Measurements from ENCODE around the gene CAB39.
A peak's percentile ranks its signal among the peaks of the same experiment; 100 is the strongest.
"Not testable (repeated sequence)": the region's sequence is repeated elsewhere in the genome, so short reads cannot be mapped to it uniquely, and the experiment has no call there.

The CAB39 gene

DNA sequence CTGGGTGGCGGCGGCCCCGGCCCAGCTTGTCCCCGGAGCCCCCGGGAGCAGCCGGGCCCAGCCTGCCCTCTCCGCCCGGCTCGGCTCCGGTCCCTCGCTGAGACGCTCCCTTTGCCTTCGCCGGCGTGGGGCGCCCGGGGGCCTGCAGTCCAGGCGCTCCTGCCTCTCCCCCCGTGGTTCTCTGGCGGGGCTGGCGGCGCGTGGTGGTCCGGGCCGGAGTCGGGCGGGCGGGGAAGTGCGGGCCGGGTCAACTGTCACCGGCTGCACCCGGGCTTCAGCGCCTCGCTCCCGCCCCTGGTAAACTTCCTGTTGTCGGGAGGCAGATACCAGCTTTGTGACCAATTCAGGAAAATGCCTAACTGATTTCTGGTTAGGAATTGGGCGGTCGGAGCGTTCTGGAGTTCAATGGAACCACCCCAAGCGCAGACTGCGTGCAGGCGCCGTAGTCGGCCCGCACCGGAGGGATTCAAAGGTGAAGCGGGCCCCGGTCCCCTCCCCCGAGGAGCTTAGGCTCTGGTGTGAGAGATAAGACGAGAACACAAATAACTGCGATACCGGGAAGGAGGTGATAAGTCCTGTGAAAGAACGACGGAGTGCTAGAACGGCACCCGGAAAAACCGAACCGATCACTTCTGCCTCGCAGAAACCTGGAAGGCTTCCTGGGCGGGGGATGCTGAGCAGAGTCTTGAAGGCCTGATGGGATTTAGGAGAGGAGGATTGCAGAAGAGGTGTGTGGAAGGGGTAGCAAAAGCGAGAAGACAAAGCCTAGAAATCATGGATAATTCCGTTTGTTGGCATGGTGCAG lies 891 bp downstream of the CAB39 start:
- peak in 3 of 4 experiments; percentile 10 to 25 (median 10) for DNase-seq (ENCODE audit: low read depth in 4 of 4, low spot score in 1 of 4)

GRCh38 chr2:230714136-230714480 lies 1.5 kb downstream of the CAB39 start:
- DNase-seq (ENCODE audit: low read depth in 4 of 4, low spot score in 1 of 4), result peak in 3 of 4 experiments; percentile 7 to 19 (median 13)

DNA sequence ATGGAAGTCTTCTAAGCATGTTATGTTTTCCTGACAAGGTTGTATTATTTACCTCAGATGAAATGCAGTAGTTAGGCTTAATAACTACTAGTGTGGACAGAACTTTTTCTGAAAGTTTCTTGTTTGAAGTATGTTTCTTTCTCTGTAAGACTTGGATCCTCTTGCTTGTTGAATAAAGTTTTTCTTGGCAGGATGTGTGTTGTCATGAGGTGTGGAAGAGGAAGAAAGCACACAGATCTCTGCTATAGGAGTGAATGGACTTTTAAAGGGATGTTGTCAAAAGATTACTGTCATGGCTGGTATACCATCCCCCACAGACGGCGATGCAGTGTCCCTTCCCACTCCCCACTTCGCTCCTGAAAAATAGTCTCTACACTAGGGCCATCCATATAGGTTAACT lies 2.6 kb downstream of the CAB39 start:
- DNase-seq (ENCODE audit: low read depth in 4 of 4, low spot score in 1 of 4), result no peak

GRCh38 chr2:230716588-230716987 lies 3.9 kb downstream of the CAB39 start:
- DNase-seq (ENCODE audit: low read depth in 4 of 4, low spot score in 1 of 4), result no peak

GRCh38 chr2:230717600-230717999 lies 5.0 kb downstream of the CAB39 start:
- no peak for DNase-seq (ENCODE audit: low read depth in 4 of 4, low spot score in 1 of 4)

DNA sequence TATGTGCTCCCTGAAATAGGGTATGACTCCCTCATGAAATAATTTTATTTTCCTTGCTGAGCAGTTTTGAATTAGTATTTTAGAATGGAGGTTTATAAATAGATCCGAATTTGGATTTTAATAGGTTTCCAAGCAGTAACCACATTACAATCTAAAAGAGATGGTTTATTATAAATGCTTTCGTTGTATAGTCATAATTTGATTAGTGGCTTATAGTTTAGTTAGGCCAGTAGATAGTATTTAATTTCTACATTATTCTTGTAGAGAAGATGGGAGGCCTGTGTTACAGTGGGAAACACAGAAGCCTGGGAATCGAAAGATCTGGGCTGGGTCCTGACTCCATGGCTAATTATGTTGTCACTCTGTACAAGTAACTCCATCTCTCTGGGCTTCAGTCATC lies 6.7 kb downstream of the CAB39 start:
- DNase-seq (ENCODE audit: low read depth in 4 of 4, low spot score in 1 of 4), result no peak

DNA sequence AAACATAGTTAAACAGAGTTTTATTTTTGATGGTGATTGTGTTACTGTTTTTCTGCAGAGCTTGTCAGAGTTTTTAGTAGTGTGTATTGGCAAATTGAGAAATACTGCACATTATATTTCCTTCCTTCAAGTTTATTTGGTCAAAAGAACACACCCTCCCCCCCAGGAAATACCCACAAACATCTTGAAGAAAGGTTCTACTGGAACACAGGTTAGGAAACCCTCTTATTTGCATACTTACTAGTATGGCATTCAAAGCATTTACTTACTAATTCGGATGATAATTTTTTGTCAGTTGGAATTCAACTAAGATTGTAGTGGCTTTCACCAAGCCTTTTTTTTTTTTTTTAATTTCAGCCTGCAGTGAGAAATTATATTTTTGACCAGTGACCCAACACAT lies 9.1 kb downstream of the CAB39 start:
- DNase-seq (ENCODE audit: low read depth in 4 of 4, low spot score in 1 of 4), result no peak

- DNase-seq (ENCODE audit: low read depth in 4 of 4, low spot score in 1 of 4), result no peak
Measured at GRCh38 chr2:230722207-230722885, 9.7 kb downstream of the CAB39 start.

DNA sequence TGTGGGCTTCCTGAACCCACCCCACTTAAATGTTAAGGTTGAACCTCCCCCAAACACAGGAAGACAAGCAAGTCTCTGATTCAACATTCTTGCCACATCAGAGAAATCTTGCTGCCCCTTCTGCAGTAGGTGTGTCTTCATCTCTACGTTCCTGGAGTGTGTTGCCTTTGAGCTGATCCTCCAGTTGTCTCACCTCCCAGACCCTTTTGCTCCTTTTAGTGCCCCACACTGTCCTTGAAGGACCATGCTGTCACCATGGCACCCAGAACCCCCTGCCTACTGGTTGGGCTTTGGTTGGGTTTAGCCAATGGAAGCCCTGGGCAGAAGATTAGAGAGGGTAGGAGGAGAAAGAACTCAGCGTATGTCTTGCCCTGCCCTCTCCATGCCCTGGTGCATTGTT lies 10.7 kb downstream of the CAB39 start:
- no peak for DNase-seq (ENCODE audit: low read depth in 4 of 4, low spot score in 1 of 4)

DNA sequence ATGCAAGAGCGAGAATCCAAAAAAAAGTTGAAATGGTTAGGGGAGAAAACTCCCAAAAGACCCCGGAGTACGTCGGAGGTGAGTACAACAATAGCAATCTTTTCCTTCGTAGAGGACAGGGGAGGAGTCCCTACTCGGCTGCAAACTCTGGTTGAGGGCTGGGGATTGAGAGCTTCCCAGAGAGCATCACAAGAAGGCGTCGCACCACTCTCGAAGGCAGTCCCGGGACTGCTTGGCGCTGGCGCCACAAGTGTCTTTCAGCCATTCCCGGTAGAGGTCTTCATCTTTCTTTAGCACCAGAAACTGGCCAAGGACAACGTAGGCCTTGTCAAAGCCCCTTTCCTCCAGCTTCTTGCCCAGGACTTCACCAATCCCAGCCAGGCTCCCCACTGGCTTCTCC lies 12.3 kb downstream of the CAB39 start:
- DNase-seq (ENCODE audit: low read depth in 4 of 4, low spot score in 1 of 4), result not testable (repeated sequence)

DNA sequence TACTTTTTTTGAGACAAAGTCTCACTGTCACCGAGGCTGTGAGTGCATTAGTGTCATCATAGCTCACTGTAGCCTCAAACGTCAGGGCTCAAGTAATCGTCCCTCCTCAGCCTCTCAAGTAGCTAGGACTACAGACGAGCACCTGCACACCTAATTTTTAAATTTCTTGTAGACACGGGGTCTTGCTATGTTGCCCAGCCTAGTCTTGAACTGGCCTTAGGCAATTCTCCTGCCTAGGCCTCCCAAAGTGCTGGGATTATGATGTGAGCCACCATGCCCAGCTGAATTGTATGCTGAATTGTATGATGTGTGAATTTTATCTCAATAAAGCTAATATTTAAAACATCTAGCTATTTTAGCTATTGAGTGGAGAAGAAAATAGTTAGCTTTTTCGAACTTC lies 18.9 kb downstream of the CAB39 start:
- no peak for DNase-seq (ENCODE audit: low read depth in 4 of 4, low spot score in 1 of 4)

DNA sequence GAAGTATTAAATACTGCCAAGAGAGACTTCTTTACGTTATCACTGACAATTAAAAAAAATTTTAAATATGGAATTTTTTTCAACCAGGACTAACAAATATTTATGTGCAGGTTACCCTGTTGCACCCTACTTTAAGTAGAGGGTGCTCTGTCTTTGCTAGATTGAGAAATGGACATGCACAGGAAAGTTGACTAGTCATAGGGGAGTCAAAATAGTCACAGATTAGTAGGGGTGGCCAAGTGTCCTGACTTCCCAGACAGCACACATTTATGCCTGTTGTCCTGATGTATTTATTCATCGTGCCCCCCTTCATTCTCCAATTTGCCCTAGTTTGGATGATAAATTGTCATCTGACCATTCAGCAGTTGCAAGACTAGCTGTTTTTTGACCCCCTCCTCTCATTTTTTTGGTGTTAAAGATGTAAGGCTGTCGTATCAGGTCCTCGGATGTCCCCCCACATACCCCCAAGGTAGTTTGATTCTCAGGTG lies 20.3 kb downstream of the CAB39 start:
- no peak for DNase-seq (ENCODE audit: low read depth in 4 of 4, low spot score in 1 of 4)

- DNase-seq (ENCODE audit: low read depth in 4 of 4, low spot score in 1 of 4), result no peak
Measured at GRCh38 chr2:230734247-230735175, 21.9 kb downstream of the CAB39 start.

- DNase-seq (ENCODE audit: low read depth in 4 of 4, low spot score in 1 of 4), result no peak
Measured at GRCh38 chr2:230735884-230736283, 23.2 kb downstream of the CAB39 start.

- no peak for DNase-seq (ENCODE audit: low read depth in 4 of 4, low spot score in 1 of 4)
Measured at GRCh38 chr2:230737300-230737699, 24.7 kb downstream of the CAB39 start.

DNA sequence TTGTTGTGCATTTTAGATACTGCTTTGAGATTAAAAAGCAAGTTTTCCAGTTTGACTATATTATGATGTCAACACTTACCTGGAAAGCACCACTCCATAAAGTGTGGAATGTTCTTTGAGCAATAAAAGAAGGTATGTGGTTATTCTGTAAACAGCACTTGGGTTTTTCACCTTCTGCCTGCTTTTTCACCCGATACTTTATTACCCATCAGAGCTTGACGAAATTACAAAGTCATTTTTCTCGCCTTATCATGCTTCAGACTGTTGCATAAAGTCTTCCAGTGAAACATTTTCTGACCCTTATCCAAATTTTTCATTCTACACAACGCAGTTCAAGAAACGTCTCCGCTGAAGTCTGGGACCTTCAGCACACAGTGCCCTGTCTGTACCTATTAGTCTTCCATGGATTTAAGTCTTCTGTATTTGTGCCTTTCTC lies 25.2 kb downstream of the CAB39 start:
- DNase-seq (ENCODE audit: low read depth in 4 of 4, low spot score in 1 of 4), result no peak

GRCh38 chr2:230738391-230738811 lies 25.8 kb downstream of the CAB39 start:
- DNase-seq (ENCODE audit: low read depth in 4 of 4, low spot score in 1 of 4), result no peak

GRCh38 chr2:230738924-230739323 lies 26.3 kb downstream of the CAB39 start:
- DNase-seq (ENCODE audit: low read depth in 4 of 4, low spot score in 1 of 4), result no peak

GRCh38 chr2:230739961-230740360 lies 27.3 kb downstream of the CAB39 start:
- no peak for DNase-seq (ENCODE audit: low read depth in 4 of 4, low spot score in 1 of 4)

DNA sequence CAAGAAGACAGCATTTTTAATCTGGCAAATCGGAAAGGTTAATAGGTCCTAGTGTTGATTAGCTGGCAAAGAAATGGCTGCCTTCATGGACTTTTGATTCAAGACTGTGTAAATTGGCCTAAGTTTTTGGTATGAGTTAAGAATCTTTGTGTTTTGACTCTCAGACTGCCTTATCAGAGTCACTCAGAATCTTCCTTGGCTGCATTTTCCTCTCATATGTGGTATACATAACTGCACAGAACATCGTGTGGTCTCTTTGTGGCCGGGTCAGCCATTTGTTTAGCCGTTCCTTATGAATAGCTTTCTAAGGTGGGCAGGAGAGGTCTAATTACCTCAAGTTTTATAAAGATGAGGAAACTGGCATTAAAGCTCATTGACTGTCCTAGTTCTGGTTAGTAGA lies 30.1 kb downstream of the CAB39 start:
- no peak for DNase-seq (ENCODE audit: low read depth in 4 of 4, low spot score in 1 of 4)

DNA sequence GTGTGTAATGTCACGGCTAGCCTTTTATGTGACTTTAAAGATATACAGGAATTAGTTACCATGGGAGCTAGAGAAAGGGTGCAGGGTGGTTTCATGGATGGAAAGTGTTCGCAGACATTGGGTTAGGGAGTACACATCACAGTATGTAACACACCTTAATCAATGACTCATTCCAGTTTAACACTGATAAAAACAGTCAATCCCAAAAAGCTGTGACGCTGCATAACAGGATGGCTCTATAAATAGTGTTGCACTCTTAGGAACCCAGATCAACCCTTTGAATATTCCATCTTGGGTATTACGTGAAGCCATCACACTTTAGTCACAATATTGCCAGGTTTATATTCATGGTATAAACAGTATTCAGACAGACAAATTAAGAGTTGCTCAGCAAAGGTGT lies 33.6 kb downstream of the CAB39 start:
- no peak for DNase-seq (ENCODE audit: low read depth in 4 of 4, low spot score in 1 of 4)
